Measurements from ENCODE around the gene HSD17B3. TPM values are rescaled to one million over a fixed set of nuclear protein-coding genes. Genes with fewer than 3 reads are reported as not detected.
A peak's percentile ranks its signal among the peaks of the same experiment; 100 is the strongest.

HSD17B3 gene
- total and polyA plus RNA-seq, 2 of the 13 experiments (the other 11 are each of a cell fraction or from before 2014, with no cell fraction given), result 0.12 TPM; not detected in 1

DNA sequence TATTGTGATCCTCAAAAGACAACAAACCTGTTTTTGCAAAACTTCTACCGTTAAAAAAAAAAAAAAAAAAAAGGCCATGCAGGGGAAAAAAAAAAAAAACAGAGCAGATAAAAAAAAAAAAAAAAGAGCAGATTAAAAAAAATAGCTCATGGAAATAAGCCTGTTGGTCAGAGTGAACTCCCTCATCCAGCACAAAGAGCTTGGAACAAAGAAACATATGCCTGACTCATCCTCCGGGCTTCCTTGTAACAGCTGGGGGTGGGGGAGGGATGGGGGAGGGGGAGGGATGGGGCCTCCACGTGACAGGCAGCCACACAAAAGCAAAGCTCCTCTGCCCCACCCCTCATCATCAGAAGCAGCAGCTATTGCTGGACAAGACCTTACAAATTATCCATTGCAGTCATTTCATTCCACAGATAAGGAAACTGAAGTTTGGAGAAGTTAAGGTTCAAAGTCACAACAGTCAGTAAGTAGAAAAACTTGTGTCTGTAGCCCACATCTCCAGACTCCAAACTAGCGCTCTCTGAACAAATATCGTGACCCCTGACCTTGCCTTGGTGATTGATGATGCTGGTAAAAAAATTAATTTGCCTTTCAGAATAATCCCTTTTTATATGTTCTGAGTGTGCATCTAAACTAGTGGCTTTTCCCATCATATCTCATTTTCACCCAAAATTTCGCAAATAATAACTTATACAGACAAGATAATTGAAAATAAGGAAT is 42.6 kb upstream of the HSD17B3 start (continued):
- TF ChIP-seq, protein P1, sequence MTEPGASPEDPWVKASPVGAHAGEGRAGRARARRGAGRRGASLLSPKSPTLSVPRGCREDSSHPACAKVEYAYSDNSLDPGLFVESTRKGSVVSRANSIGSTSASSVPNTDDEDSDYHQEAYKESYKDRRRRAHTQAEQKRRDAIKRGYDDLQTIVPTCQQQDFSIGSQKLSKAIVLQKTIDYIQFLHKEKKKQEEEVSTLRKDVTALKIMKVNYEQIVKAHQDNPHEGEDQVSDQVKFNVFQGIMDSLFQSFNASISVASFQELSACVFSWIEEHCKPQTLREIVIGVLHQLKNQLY (CRISPR knock-in tag; IDR thresholded peaks at IDR 0.05), result no peak
- TF ChIP-seq, protein P2, sequence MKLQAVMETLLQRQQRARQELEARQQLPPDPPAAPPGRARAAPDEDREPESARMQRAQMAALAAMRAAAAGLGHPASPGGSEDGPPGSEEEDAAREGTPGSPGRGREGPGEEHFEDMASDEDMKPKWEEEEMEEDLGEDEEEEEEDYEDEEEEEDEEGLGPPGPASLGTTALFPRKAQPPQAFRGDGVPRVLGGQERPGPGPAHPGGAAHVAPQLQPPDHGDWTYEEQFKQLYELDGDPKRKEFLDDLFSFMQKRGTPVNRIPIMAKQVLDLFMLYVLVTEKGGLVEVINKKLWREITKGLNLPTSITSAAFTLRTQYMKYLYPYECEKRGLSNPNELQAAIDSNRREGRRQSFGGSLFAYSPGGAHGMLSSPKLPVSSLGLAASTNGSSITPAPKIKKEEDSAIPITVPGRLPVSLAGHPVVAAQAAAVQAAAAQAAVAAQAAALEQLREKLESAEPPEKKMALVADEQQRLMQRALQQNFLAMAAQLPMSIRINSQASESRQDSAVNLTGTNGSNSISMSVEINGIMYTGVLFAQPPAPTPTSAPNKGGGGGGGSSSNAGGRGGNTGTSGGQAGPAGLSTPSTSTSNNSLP (IDR thresholded peaks at IDR 0.05; ENCODE audit: low read depth, low read length), result no peak
- no peak for TF ChIP-seq ZNF883 (CRISPR knock-in tag; IDR thresholded peaks at IDR 0.05; ENCODE audit: not compliant biosample characterization)
- TF ChIP-seq ZNF605 (CRISPR knock-in tag; IDR thresholded peaks at IDR 0.05), result no peak
- TF ChIP-seq DPF2 (CRISPR knock-in tag; IDR thresholded peaks at IDR 0.05; ENCODE audit: borderline replicate concordance, low read depth), result no peak
- no peak for TF ChIP-seq PITX1 (CRISPR knock-in tag; IDR thresholded peaks at IDR 0.05)
- TF ChIP-seq ZNF10 (CRISPR knock-in tag; IDR thresholded peaks at IDR 0.05; ENCODE audit: borderline replicate concordance, low read depth), result no peak
- TF ChIP-seq SIN3A (IDR thresholded peaks at IDR 0.05; ENCODE audit: borderline replicate concordance, low read depth, low read length), result no peak
- TF ChIP-seq, protein P3, sequence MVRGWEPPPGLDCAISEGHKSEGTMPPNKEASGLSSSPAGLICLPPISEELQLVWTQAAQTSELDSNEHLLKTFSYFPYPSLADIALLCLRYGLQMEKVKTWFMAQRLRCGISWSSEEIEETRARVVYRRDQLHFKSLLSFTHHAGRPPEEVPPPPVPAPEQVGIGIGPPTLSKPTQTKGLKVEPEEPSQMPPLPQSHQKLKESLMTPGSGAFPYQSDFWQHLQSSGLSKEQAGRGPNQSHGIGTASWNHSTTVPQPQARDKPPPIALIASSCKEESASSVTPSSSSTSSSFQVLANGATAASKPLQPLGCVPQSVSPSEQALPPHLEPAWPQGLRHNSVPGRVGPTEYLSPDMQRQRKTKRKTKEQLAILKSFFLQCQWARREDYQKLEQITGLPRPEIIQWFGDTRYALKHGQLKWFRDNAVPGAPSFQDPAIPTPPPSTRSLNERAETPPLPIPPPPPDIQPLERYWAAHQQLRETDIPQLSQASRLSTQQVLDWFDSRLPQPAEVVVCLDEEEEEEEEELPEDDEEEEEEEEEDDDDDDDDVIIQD (CRISPR knock-in tag; IDR thresholded peaks at IDR 0.05; ENCODE audit: low read depth), result 0 out of 2 replicates have a peak, but pooled peaks have one; percentile 23
- TF ChIP-seq, protein P4, sequence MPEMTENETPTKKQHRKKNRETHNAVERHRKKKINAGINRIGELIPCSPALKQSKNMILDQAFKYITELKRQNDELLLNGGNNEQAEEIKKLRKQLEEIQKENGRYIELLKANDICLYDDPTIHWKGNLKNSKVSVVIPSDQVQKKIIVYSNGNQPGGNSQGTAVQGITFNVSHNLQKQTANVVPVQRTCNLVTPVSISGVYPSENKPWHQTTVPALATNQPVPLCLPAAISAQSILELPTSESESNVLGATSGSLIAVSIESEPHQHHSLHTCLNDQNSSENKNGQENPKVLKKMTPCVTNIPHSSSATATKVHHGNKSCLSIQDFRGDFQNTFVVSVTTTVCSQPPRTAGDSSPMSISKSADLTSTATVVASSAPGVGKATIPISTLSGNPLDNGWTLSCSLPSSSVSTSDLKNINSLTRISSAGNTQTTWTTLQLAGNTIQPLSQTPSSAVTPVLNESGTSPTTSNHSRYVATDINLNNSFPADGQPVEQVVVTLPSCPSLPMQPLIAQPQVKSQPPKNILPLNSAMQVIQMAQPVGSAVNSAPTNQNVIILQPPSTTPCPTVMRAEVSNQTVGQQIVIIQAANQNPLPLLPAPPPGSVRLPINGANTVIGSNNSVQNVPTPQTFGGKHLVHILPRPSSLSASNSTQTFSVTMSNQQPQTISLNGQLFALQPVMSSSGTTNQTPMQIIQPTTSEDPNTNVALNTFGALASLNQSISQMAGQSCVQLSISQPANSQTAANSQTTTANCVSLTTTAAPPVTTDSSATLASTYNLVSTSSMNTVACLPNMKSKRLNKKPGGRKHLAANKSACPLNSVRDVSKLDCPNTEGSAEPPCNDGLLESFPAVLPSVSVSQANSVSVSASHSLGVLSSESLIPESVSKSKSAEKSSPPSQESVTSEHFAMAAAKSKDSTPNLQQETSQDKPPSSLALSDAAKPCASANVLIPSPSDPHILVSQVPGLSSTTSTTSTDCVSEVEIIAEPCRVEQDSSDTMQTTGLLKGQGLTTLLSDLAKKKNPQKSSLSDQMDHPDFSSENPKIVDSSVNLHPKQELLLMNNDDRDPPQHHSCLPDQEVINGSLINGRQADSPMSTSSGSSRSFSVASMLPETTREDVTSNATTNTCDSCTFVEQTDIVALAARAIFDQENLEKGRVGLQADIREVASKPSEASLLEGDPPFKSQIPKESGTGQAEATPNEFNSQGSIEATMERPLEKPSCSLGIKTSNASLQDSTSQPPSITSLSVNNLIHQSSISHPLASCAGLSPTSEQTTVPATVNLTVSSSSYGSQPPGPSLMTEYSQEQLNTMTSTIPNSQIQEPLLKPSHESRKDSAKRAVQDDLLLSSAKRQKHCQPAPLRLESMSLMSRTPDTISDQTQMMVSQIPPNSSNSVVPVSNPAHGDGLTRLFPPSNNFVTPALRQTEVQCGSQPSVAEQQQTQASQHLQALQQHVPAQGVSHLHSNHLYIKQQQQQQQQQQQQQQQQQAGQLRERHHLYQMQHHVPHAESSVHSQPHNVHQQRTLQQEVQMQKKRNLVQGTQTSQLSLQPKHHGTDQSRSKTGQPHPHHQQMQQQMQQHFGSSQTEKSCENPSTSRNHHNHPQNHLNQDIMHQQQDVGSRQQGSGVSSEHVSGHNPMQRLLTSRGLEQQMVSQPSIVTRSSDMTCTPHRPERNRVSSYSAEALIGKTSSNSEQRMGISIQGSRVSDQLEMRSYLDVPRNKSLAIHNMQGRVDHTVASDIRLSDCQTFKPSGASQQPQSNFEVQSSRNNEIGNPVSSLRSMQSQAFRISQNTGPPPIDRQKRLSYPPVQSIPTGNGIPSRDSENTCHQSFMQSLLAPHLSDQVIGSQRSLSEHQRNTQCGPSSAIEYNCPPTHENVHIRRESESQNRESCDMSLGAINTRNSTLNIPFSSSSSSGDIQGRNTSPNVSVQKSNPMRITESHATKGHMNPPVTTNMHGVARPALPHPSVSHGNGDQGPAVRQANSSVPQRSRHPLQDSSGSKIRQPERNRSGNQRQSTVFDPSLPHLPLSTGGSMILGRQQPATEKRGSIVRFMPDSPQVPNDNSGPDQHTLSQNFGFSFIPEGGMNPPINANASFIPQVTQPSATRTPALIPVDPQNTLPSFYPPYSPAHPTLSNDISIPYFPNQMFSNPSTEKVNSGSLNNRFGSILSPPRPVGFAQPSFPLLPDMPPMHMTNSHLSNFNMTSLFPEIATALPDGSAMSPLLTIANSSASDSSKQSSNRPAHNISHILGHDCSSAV (CRISPR knock-in tag; IDR thresholded peaks at IDR 0.05; ENCODE audit: borderline replicate concordance), result no peak
- no peak for TF ChIP-seq ZNF44 (CRISPR knock-in tag; IDR thresholded peaks at IDR 0.05)
- TF ChIP-seq, protein P5, sequence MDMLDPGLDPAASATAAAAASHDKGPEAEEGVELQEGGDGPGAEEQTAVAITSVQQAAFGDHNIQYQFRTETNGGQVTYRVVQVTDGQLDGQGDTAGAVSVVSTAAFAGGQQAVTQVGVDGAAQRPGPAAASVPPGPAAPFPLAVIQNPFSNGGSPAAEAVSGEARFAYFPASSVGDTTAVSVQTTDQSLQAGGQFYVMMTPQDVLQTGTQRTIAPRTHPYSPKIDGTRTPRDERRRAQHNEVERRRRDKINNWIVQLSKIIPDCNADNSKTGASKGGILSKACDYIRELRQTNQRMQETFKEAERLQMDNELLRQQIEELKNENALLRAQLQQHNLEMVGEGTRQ (IDR thresholded peaks at IDR 0.05; ENCODE audit: low read depth, low read length), result peak; percentile 34; the same call in 1 of the 2 replicates
- TF ChIP-seq, protein P5 (CRISPR knock-in tag; IDR thresholded peaks at IDR 0.05; ENCODE audit: borderline replicate concordance), result peak; percentile 31; the same call in 1 of the 2 replicates

Measured in HepG2 (cell line).